Pons (tissue), 1 donor: ENCODE measurements around the gene AFF3.

Experiments used
- DNase-seq: peaks from one replicate; pipeline ENCODE4 v3.0.0-alpha.2; 2016; ENCODE audit warnings: low spot score

AFF3 gene

DNA sequence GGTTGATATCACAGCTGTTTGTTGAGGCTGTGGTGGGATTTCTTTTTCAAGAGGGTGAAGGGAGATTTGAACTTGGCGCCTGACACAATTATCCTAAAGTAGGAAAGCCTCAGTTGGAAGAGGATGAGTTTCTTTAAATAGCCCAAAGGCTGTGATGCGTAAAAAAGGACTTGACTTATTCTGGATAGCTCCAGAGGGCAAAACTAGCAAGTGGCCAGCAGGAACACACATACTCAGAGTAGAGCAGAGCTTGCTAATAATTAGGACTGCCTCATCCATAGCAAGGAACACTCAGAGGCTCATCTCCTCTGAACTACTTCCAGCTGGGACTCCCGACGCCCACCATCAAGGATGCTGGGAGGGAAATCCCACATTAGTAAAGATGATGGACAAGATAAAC is 74.0 kb downstream of the AFF3 start:
- no peak for DNase-seq

GRCh38 chr2:100067784-100068183 is 74.6 kb downstream of the AFF3 start:
- DNase-seq, result peak; percentile 49

GRCh38 chr2:100066856-100067255 is 75.5 kb downstream of the AFF3 start:
- DNase-seq, result no peak

DNA sequence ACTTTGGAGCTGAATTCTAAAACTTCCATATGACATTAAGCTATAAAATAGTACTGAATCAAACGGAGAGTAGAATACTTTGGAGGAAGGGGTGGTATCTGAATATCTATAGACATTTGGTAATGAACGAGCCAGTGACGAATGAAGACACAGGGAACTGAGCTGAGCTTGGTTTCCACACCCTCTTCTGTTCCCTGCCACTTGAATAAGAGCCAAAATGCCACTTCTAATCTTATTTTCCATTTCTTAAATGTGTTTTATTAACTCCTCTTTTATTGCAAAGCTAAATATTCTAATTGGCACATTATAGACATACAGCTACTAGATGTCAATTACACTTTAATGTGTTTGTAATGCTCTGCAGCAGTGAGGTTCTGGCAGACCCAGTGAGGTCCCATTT is 76.1 kb downstream of the AFF3 start:
- DNase-seq, result no peak

GRCh38 chr2:100064592-100065428 is 77.6 kb downstream of the AFF3 start:
- DNase-seq, result no peak

DNA sequence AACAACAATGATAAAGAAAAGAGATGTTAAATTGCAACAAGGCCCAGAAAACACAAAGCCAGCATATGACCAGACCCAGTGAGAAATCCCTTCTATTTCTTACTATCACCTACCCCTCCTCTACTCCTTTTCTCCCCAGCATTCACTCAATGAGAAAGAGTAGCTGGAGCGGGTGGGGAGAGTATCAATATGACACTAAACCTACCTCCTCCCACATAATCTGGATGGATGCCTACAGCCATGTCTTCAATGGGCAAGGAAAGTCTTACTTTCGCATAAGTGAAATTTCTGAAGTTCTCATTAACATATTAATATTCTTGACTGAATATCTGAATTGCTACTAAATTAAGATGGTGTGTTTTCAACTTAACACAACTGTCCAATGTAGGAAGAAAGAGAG is 78.2 kb downstream of the AFF3 start:
- DNase-seq, result no peak

- DNase-seq, result no peak
Measured at GRCh38 chr2:100063459-100063953, 78.9 kb downstream of the AFF3 start.

DNA sequence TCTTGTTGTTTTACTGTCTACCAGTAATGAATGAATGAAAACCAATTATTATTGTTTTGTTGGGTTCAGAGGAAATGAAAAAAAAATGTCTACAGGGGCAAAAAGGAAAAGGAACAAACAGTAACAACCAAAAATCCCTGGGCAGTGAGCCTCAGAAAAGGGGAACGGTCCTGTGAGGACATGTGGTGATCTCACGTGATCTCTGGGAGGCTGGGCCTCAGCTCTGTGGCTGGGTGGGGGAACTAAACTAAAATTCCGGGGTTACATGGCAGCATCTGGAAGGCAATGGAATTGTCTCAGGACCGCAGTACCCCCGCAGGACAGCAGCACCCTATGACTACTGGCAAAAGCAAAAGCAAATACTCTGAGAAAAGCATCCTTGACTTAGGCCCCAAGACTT is 80.1 kb downstream of the AFF3 start:
- no peak for DNase-seq

DNA sequence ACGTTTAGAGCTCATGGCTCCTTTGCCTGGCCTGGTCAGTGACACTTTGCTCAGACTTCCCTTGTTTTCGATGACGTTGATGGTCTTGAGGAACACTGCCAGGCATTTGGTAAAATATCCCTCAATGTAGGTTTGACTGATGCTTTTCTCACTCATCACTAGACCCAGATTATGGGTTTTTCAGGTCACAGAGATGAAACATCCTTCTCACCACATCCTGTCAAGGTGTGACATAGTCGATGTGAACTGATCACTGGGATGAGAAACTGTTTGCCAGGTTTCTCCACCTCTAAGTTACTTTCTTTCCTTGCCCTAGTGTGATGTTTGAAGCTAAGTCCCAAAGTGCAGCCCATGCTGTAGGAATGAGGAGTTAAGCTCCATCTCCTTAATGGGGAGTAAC is 81.5 kb downstream of the AFF3 start:
- DNase-seq, result no peak

DNA sequence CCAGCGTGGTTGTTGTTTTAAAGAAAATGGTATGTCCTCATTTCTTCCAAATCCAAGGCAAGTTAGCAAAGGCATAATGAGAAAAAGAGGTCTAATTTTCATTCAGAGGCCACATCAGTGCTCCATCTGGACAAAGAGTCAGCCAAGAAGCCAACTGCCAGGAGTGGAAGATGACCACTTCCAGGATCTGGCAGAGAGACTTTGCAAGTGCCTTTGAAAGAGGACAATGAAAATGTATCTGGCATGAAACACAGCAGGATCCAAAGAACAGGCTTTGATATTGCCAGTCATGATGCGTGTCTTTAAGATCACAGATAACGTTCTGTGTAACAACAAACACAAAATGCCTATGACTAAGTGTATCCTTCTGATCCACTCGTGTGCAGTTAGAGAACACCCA is 82.8 kb downstream of the AFF3 start:
- no peak for DNase-seq

DNA sequence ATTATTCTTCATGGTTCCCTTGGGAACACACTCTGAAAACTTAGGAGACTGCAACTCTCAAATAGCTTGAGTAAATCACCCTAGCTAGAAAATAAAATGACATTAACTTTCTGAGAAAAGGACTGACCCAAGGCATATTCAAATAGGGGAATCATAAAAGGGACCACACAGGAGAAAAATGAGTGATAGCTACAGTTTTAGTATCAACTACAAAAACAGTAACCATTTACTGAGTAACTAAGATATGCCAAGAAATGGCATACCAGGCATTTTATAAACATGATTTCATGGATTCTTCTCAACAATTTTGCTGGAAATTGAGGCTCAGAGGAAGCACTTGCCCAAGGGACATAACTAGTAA is 84.5 kb downstream of the AFF3 start:
- no peak for DNase-seq

- no peak for DNase-seq
Measured at GRCh38 chr2:100054426-100054825, 88.0 kb downstream of the AFF3 start.

GRCh38 chr2:100053087-100053885 is 89.1 kb downstream of the AFF3 start:
- no peak for DNase-seq

GRCh38 chr2:100052650-100053049 is 89.7 kb downstream of the AFF3 start:
- DNase-seq, result no peak

DNA sequence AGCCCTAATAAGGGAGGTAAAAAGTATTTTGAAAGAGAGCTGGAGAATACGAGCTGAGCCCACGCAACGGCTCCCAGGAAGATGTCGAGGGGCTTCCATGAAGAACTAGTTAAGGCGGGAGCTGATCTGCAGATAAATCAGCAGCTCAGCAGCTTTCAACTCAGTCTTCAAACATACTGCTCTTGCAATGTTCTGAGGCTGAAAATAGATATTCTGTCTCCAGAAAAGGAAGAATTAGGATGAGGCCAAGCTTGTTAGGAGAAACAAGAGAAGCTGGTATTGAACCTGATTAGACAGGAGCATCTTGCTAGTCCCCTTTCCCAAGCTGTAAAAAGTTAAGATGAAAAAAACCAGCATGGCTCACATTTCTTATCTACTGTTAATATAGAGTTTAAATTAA is 91.1 kb downstream of the AFF3 start:
- no peak for DNase-seq

GRCh38 chr2:100050685-100051084 is 91.7 kb downstream of the AFF3 start:
- no peak for DNase-seq

DNA sequence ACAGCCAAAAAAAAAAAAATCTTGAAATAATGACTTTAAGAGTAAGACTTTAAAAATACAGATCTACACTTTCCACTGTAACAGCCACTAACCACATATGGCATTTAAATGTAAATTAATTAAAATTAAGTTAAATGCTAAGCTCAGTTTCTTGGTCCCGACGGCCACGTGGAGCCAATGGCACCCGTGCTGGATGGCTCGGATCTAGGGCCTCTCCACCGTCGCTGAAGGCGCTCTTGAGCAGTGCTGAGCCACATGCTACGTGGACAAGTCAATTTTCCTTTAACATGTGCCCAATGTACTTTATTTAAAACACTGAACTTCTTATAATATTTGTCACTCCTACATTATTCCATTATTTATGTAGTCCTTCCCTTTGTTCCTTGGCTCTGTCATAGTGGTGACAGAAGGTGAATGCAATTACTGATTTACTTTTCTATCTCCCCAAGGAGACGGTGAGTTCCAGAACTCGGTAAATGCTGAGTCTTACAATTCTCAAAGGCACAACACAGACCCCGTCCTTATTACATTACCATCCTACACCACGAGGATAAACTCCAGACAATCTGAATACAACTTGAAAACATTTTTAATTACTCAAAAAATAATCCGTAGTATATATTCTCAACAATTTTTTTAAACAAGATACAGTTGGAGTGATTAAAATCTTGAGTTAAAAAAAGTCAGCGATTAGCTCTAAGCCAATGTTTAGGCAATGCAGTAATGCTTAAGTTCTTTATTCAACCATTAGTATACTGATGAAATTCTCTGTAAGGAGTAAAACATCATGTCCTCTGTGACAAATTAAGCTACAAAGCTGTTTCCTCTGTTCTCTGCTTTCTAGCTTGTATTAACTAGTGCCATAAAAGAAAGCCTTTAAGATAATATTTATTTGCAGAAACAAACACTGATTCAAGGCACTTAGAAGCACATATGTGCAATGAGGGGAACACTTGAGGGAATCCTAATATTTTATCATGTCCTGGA is 95.1 kb downstream of the AFF3 start:
- DNase-seq, result no peak

DNA sequence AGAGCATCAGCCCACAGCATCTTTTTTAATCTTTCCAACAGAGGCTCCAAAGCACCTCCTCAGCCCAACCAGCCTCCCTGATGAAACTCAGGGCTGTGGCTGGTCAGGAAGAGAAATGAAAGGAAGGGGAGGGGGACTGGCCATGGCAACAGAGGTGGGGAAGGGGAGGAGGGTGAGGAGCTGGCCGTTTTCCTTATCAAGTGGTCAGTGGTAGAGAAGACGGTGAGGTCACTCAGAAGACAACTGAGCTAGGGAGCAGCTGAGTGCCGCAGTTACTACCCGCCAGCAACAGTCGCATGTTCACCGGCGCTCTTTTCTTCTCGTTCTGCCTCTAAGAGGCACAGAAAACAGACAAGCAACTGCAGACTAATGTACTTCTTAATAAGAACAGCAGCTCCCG is 97.4 kb downstream of the AFF3 start:
- no peak for DNase-seq

DNA sequence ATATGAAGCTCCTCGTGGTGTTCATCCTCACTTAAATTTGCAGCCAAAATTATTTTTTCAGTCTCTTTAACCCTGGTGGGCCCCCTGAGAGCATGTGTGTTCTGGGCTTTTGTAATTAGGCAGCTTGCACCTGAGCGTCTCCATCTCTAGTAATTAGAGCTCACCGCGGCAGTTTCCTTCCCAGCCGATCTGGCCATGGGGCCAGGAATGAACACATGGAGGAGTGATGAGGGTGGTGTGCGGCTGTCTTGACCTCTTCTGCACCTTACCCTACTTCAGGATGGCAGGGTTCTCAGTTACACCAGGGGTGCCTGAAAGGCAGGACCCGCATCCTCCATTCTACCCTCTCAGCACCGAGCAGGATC is 98.5 kb downstream of the AFF3 start:
- DNase-seq, result no peak

- no peak for DNase-seq
Measured at GRCh38 chr2:100043081-100043890, 99.1 kb downstream of the AFF3 start.

- no peak for DNase-seq
Measured at GRCh38 chr2:100042562-100042961, 99.8 kb downstream of the AFF3 start.
